Measurements from ENCODE around the gene HRC.
"Not testable (repeated sequence)": the region's sequence is repeated elsewhere in the genome, so short reads cannot be mapped to it uniquely, and the experiment has no call there.

The HRC gene

DNA sequence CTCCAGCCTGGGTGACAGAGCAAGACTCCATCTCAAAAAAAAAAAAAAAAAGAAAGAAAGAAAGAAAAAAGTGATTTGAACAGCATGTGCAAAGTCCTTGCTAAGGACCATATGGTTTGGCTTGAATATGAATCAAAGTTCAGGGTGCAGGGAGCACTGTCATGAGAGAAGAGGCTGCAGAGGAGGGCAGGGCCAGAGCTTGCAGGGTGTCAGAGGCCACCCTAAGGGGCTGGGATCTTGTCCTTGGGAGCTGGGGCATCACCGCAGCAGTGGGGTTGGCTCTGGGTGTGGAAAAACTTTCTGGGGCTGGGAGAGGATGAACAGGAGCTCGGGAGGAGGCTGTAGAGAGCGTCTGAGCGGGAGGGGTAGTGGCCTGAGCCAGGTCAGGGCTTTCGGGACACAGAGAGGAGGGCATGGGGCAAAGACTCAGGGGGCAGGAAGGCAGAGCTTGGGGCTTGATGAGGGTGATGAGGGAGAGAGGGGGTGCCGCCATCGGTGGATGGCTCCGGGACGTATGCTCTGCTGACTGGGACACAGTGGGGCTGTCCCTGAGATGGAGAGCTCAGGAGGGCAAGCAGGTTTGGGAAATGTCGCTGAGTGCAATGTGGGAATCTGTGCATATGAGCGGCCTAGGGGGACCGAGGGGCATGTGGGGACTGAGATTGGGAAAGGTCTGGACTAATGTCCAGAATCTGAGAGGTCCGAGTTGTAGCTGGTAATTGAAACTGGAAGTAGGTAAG, 5.4 kb upstream of the HRC start:
- in situ Hi-C loops (cut with MboI; ENCODE audit: low sequenced_read_pairs): no loop called here

GRCh38 chr19:49157445-49158224, 2.4 kb upstream of the HRC start, which contains the start of gene TRPM4:
TRPM4 (plus strand) TSS chr19:49157792; CDS start chr19:49157867, 75 bp downstream.
- in situ Hi-C loops (cut with MboI; ENCODE audit: low sequenced_read_pairs): no loop called here

- in situ Hi-C loops (cut with MboI; ENCODE audit: low sequenced_read_pairs): no loop called here
These were observed 687 bp upstream of the HRC start for GRCh38 chr19:49155820-49156346.

- in situ Hi-C loops (cut with MboI; ENCODE audit: low sequenced_read_pairs): no loop called here
These were observed 917 bp downstream of the HRC start for GRCh38 chr19:49154279-49154678.

DNA sequence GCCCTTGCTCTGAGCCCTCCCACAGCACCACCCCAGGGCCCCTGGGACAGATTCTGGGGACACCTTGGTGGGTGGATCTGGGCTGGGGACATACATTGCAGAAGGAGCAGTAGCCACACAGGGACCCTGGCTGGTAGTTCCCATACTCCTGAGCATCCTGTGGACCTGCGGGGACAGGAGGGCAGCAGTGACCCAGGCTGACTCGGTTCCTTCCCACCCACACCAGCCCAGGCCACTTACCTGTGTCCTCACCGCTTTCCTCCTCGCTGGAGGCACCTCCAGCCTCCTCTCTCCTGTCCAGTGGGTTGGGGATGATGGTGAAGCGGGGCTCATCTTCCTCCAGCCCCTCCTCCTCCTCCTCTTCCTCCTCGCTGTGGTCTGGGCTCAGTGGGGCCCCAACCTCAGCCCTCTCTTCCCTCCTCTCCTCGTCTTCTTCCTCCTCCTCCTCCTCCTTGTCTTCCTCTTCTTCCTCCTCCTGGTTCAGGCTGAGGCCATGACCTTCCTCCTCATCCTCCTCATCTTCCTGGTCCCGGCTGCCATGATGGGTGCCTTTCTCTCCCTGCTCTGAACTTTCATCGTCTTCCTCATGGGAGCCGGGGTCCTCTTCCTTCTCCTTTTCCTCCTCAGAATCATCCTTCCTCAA, 1.9 kb downstream of the HRC start:
- in situ Hi-C loops (cut with MboI; ENCODE audit: low sequenced_read_pairs): no loop called here

DNA sequence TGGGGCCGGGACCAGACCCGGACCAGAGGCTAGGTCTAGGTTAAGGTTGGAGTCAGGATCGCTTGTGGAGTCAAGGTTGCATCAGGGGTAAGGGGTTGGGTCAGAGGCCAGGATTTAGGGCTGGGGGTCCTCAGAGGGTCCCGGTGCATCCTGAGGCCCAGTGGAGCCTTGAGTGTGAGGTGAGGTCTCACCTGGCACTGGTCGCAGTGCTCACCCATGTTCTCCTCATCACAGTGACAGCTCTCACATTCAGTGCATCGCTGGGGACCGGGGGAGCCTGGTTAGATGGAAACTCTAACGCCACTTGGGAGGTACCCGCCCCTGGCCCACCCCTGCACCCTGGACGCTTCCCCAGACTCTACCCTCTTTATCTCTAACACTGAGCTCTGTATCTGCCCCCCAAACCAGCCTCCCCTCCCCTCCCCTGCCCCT, 3.1 kb downstream of the HRC start:
- in situ Hi-C loops (cut with MboI; ENCODE audit: low sequenced_read_pairs): no loop called here

DNA sequence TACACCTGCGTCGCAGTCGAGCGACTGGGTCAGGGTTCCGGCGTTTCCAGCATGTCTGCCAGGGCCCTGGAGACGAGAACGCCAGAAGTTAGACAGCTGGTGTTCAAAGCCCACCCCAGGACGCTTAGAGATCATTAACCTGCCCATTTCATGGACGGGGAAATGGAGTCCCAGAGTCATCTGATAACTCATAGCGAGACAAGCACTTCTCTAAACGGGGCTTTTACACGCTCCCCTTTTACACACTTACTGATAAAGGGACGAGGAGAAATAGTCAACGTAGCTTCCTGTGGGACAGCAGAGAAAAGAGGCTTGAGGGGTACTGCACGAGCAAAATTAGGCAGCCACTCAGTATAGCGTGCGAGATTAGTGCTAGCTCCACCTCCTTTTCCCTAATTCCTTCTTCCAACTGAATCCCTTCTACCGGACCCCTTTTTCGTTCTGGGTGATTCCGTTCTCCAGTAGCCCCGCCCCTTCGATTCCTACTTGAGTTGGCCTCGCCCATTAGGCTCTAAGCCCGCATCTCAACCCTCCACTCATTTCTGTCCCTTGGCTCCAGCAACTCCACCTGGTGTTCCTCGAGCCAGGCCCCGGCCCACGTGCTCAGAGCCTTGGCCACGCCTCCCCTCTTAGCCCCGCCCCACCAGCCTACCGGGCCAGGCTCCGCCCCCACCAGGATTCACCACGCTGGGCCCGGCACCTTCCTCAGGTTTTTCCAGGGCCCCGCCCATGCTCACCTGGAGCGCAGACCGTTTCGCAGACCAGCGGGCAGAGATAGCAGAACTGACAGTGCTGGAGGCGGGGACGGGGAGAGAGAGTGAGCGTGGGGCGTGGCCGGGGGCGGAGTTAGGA, 3.7 kb downstream of the HRC start:
- in situ Hi-C loops (cut with MboI; ENCODE audit: low sequenced_read_pairs): no loop called here

DNA sequence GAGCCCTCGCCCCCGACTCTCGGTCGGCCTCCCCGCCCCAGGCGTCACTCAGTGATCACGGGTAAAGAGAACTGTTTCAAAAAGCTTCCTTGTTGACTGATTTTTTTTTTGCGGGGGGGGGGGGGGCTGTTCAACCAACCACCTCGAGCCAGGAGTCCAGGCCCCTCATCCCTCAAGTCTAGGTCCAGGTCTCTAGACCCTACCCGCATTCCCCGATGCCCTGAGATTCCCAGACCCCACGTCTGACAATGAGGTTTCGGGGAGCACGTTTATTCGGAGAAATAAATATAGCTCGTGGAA, 4.3 kb downstream of the HRC start:
- in situ Hi-C loops (cut with MboI; ENCODE audit: low sequenced_read_pairs): no loop called here

- in situ Hi-C loops (cut with MboI; ENCODE audit: low sequenced_read_pairs): no loop called here
These were observed 4.9 kb downstream of the HRC start for GRCh38 chr19:49150106-49150943.

DNA sequence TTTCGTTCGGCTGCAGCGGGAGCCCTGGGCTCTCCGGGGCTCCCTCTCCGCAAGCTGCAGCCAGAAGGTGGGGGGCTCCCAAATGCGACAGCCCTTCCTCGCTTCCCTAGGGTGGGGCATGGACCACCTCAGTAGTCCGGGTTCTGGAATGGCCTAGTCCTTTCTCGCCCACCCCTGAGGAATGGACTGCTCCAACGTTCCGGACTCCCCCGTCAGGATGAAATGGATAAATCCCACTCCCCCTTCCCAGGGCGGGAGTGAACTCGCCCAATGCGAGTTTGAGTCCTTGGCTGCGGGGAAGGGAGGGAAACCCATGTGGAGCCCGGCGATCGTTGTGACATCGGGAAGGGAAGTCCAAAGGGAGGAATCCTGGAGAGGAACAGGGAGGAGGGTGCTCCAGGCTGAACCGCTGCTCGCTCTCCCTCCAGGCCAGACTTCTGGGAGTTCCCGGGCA, 5.5 kb downstream of the HRC start:
- in situ Hi-C loops (cut with MboI; ENCODE audit: low sequenced_read_pairs): no loop called here

DNA sequence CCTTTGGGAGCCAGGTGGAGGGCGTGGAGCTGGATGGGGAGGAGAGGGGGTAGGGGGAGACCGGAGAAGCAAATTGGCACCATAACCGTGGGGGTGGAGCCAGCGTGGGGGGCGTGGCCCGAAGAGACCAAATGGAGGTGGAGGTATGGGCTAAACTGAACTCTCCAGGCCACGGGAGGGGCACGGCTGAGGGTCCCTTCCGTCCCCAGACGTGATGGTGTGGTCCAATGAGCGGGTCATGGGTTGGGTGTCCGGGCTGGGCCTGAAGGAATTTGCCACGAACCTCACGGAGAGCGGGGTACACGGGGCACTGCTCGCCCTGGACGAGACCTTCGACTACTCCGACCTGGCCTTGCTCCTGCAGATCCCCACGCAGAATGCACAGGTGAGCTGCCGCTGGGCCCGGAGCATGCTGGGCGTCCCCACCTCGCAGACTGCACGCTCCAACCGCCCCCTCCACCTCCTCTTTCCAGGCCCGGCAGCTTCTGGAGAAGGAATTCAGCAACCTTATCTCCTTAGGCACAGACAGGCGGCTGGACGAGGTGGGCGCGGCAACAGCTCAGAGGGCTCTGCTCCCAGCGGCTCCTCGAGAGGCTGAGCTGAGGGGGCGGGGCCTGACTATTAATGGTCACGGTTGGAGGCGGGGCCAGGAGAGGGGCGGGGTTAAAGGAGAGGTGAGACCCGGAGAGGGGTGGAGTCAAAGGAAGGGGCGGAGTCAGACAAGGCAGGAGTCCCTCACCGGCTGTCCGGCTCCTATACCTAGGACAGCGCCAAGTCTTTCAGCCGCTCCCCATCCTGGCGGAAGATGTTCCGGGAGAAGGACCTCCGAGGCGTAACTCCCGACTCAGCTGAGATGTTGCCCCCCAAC, 6.2 kb downstream of the HRC start:
- in situ Hi-C loops (cut with MboI; ENCODE audit: low sequenced_read_pairs): no loop called here

- in situ Hi-C loops (cut with MboI; ENCODE audit: low sequenced_read_pairs): no loop called here
These were observed 7.0 kb downstream of the HRC start for GRCh38 chr19:49148044-49148682.

- in situ Hi-C loops (cut with MboI; ENCODE audit: low sequenced_read_pairs): not testable (repeated sequence)
These were observed 8.8 kb downstream of the HRC start for GRCh38 chr19:49146408-49146770.

GRCh38 chr19:49145573-49146407, 9.4 kb downstream of the HRC start:
- in situ Hi-C loops (cut with MboI; ENCODE audit: low sequenced_read_pairs): no loop called here

- in situ Hi-C loops (cut with MboI; ENCODE audit: low sequenced_read_pairs): no loop called here
These were observed 12.3 kb downstream of the HRC start for GRCh38 chr19:49142866-49143335.

DNA sequence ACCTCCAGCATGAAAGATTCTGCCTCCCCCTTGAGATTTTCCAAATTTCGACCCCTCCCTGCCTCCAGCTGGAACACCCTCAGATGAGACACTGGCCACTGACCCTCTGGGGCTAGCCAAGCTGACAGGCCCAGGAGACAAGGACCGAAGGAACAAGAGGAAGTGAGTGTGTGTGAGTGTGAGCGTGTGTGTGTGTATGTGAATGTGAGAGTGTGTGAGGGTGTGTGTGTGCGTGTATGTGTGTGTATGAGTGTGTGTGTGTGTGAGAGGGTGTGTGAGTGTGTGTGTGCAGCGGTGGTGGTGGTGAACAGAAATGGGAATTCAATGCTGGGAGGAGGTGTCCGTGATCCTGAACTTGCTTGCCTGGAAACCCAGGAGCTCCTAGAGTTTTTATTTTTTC, 13.8 kb downstream of the HRC start:
- in situ Hi-C loops (cut with MboI; ENCODE audit: low sequenced_read_pairs): no loop called here

DNA sequence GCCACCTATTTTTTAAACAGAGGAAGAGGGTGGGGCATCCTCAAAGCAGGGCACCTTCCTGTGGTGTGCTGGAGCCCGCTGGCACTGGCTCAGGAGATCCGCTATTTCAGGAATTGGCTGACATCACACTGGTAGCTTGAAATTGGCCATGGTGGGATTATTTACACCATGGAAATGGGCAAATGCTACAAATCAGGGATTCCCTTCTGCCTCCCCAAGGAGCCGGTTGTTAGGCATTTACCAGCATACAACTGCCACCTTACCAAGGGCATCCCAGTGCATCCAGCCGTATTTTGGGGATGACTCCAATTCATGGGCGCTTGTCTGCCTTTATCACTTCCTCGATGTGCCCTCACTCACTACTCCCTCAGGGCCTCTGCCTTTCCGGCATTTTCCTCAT, 14.2 kb downstream of the HRC start:
- in situ Hi-C loops (cut with MboI; ENCODE audit: low sequenced_read_pairs): no loop called here
